Forelimb muscle (tissue), 1 donor: ENCODE measurements around the gene RHBG. TPM values are rescaled to one million over a fixed set of nuclear protein-coding genes. Genes with fewer than 3 reads are reported as not detected.

Experiments used
- DNase-seq: peaks from one replicate; pipeline ENCODE4 v3.0.0-alpha.2; 2013; ENCODE audit warnings: low read depth
- polyA plus RNA-seq: library from polyadenylated mRNA; unstranded; fragments of 120-200 nt; gene quantifications from one replicate; pipeline ENCODE4 v1.2.1, GENCODE V29; 2013; ENCODE audit not compliant: insufficient read length

The RHBG gene
- polyA plus RNA-seq, 1 donor = not detected

- no peak for DNase-seq
Measured at GRCh38 chr1:156386134-156386901, 17.3 kb downstream of the RHBG start.

DNA sequence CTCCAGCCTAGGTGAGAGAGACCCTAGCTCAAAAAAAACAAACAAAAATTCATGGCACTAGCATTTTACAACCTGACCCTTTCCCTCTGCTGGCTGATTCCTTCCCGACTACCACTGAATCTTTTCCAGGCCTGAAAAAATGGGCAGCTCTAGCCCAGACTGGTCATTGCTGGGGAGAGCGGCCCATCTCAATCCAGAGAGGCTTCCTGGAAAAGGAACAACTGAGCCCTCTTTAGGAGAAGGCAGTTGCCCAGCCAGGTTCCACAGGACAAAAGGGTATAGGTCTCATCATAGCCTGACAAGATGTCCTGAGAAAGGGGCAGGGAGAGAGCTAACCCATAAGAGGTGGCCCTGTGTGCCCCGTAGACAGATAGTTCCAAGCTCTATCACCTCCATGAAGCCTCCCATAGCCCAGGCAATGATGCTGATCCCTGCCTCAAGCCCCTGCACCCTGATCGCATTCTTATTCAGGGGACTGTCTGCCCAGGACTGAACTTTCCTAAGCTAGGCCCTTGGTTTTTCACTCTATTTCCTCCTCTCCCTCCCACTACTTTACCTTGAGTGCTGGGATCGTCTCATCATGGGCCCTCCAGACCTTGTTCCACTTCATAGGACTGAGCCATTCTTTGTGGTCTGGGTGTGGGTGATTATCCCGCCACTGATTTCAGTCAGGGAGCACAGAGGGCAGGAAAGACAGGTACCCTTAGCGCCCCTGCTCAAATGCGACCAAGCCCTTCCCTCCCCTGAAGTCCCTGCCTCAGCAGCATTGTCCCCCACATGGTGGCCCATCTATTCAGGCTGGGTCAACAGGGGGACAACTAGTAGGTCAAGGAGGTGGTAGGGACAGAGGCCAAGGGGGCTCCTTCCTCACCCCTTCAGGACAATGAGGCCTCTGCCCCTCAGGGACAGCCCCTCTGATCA lies 18.2 kb downstream of the RHBG start:
- no peak for DNase-seq

GRCh38 chr1:156387870-156388173 lies 18.8 kb downstream of the RHBG start:
- DNase-seq = no peak

DNA sequence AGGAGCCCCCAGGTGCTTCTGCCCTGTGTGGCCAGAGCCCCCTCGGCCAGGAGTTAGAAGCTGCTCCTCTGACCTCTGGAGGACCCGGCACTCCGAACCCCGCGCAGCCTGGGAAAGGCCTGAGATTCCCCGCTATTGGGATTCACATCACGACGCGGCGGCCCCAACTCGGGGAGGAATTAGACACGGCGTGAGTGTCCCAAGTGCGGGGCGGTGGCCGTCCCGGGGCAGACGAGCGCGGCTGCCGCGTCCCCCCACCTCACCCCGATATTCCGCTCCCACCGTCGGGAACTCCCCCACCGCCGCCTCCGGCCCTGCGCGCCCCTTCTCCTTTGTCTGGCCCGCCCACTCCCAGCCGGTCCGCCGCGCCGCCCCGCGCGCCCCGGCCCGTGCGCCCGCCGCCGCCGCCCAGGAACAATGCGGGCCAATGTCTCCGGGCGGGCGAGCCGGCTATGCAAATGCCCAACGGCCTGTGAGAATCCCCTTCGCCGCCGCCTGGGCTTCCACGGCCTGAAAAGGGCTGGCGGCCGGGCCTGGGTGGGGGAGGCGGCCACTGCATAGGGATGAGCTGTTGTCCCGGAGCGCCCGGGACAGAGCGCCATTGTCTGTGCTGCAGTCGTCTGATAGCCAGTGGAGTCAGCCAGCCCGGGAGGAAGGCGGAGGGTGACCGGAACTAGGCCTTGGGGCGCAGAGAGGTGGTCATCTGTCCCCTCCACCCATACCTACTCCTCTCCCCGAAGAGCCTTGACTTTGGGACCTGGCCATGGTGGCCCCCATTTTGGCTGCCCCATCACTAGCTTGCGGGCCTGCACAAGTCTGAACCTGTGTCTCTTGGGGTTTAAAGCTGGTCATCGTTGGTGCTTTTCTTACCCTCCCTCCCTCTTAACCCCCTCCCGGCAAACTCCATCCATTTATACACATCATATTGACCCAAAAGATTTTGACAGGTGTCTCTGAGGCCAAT lies 19.4 kb downstream of the RHBG start:
- DNase-seq = no peak

DNA sequence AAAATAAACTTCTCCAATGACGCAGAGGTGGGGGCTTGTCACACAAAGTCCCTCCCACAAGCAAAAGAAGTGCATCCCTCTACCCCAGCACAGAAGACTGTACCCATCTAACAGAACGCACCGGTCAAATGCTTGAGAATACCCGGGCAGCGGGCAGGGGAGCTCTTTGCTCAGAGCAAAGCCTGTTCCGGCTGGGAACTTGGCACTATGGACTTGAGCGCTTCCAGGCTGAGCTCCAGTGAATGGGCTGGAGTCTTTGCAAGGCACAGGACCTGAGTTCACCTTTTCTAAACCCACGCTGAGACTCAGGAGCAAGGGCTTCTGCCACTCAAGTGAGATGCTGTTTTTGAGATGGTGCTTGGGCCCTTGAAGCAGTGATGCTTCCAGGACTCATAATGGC lies 20.3 kb downstream of the RHBG start:
- no peak for DNase-seq

DNA sequence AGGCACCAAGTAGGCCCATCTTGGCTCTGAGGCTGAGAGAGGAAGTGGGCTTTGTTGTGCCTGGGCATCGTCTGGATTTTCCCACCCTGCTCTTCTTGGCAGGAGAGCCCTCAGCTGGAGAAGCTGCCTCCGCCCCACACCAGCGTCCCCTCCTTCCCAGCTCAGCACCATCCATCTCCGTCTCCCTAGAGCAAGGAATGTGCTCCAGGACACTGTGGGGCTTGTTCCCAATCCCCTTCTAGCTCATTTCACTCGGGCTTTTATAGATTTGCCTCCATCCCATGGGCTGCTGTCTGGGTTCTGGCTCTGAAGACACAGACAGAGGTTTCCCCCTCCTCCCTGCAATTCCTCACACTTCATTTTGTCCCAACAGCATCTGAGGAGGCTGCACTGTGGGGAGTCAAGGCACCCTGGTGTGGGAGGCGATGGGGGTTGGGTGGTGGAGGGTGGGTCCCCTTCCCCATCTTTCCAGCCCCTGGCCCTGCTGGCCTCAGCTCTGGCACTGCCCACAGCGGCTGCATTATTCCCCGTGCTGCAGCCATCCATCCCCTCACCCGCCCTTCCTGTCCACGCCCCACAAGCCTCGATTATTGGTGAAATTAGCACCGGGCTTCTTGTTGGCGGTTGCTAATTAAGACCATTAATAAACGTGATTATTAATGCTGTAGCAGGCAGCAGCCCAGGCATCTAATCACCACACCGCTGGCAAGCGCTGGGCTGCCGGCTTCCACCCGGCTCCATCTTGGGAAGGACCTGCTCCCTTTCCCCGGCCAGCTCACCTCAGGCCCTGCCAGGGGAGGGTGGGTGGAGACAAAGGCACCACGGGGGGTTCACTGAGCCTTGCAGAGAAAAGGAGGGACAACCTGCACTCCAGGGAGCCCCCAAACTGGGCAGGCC lies 21.7 kb downstream of the RHBG start:
- no peak for DNase-seq

DNA sequence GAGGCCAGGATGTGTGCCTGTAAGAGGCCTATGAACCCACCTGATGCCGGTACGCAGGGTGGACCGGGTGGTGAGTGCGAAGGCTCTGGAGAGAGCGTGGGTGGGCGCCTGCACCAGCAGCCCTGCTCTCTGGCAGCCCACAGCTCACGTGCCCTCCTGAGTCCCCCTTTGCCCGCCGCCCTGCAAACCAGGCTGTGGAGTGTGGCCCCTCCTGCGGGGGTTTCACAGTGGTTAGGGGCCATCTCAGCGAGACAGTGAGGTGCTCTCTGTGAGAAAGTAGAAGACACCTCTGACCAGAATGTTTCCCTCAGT lies 22.3 kb downstream of the RHBG start:
- DNase-seq = no peak

GRCh38 chr1:156391701-156392100 lies 22.7 kb downstream of the RHBG start:
- no peak for DNase-seq

DNA sequence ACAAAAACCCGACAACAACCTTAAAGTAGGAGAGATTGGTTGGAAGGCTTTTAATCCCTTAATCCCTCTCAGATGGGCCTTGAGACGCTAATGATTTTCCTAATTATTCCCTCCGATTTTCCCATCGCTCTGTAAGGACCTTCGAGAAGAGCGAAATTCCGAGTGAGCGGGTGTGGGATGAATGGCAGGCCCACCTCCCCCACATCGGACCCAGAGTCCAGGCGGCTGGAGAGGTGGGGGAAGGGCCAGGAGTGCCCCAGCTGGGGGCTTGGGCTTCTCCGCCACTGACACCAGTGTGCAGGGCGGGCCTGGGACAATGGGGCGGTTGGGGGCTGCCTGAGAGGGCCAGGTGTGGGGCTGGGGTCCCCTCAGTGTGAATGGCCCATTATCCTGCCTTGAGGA lies 23.4 kb downstream of the RHBG start:
- DNase-seq = no peak

- DNase-seq = no peak
Measured at GRCh38 chr1:156393095-156393494, 24.1 kb downstream of the RHBG start.

GRCh38 chr1:156394082-156394481 lies 25.1 kb downstream of the RHBG start:
- no peak for DNase-seq

GRCh38 chr1:156394835-156395461 lies 25.9 kb downstream of the RHBG start:
- no peak for DNase-seq

GRCh38 chr1:156399355-156400125 lies 30.5 kb downstream of the RHBG start:
- DNase-seq = no peak

GRCh38 chr1:156400191-156400935 lies 31.4 kb downstream of the RHBG start:
- DNase-seq = no peak

DNA sequence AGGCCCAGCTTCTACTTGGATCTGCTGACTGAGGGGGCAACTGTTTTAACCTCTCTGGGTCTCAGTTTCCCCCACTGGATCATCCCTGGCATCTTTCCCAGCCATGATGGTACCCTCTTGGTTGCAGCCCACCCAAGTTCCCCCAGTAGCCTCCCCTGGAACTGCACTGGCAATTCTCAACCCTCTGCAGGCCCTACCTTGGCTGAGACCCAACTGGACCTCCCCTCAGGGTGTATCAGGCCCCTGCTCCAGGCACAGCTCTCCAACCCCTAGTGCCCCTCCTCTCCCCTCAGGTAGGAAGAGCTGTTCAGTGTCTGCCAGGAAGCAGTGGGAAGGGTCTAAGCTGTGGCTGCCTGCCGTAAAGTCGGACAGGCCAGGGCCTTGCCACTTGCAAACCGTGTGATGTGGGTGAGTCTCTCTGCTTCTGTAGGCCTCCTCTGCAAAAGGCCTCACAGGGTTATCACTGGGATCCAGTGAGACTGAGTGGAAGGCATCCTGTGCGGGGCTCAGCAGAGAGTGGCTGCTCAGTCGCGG lies 32.1 kb downstream of the RHBG start:
- no peak for DNase-seq

DNA sequence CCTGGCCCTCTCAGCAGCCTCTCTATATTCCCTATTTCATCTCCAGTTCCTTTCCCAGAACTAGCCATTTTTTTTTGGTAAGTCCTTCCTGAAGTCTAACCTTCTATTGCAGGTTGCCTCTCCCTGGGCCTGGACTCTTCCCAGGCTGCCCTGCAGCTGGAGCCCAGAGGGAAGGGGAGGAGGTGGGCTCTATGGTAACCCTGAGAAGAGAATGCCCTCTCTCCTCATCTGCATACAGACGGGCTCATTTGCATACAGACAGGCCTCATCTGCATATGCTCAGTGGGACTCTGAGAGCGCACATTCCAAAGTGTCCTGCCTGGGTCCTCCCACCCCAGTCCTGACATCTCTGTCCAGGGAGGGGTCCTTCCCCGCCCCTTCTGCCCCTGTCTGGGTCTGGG lies 32.7 kb downstream of the RHBG start:
- no peak for DNase-seq

DNA sequence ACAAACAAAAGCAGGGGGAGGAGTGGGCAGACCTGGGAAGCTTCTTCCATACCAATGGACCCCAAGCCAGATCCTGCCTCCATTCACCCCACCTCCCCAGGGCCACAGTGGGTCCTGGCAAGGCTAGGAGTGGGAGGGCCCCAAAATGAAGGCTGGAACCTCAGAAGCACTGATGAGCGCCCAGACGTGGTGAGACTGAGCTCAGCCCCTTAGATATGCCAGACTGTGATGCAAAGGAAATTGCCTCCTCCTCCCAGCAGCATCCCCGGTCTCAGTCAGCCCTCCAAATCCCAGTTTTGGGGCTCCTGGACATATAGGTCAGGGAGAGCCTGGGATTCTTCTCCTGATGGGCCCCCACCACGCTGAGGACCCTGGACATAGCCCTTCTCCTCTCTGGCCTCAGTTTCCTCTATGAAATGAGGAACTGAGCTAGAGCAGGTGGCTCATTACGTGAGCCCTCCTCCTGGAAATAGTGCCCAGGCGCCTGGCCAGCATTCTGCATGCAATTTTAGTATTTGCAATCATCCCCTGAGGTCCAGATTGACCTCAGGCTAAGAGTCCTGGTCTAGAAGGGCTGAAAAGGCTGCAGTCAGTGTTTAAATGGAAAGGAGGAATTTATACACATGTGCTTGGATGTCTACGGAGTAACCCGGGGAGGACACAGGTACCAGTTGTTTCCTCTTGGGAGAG lies 33.5 kb downstream of the RHBG start:
- no peak for DNase-seq

DNA sequence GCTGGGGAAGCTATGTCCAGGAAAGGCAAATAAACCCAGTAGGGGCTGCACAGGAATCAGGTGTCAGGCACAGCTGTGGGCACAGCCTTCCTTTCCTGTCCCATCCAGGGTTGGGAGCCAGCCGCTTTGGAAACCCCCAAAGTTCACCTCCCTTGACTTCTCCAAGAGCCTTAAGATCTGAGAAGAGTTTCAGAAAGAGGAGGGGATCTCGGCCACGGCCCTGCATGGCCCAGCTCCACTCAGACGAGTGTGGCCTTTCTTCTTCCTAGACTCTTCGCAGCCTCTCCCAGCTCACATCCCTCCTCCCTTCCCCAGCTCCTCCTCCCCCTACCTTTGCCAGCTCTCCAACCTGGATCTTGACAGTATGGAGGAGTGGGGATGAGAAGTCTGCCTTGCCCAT lies 36.7 kb downstream of the RHBG start:
- no peak for DNase-seq
